HG03378 (cell line): ENCODE measurements around the gene PRDM16.

Experiments used
- ATAC-seq: cut with Tn5 transposase; IDR thresholded peaks from one replicate; pipeline ENCODE4 v1.9.1; 2021; ENCODE audit warnings: mild to moderate bottlenecking, moderate library complexity; ENCODE audit not compliant: unreplicated experiment

PRDM16 gene

DNA sequence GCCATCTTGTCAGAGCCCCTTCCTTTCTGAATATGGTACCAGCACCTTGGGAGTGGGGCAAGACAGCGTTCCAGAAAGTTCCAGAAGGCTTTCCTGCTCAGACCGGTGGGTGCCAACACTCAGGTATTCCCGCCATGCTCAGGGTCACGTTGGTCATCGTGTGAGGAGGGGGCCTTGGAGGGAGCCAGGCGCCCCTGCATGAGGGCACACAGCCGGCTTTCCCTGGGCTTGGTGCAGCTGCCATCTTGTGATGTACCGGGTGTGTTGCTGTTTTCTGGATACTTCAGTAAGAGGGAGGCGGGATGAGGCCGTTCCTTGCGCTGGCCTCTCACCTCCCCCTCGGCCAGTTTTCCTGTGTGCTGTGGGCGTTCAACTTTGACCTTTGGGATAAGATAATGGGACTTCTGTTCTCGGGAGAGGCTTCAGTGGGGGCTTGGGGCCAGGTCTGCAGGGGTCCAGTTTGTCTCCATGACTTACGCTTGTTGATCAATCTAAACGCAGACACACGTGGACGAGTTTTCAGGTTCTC, 69.7 kb downstream of the PRDM16 start:
- ATAC-seq = no peak

- no peak for ATAC-seq
Measured at GRCh38 chr1:3139451-3139852, 70.4 kb downstream of the PRDM16 start.

DNA sequence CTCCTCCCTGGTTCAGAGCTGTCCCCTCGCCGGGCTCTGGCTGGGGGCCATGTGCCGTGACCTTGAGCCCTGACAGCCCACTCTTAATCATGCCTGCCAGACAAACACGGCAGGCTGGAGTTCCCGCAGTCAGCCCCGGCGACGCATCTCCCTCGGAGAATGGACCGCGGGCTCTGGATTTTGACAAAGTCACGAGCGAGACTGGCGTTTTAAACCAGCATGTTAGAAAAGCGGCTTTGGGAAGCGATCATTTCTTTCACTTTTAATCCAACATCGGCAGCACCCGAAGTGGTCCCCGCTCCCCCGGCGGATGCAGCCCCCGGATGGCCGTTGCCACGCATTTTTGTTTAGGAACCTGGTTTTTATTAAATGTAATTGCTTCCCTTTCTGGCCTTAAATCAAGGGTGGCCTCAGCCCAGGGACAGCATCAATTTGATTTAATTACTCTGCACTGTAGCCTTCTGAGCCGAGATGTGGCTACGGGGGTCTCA, 70.9 kb downstream of the PRDM16 start:
- no peak for ATAC-seq

DNA sequence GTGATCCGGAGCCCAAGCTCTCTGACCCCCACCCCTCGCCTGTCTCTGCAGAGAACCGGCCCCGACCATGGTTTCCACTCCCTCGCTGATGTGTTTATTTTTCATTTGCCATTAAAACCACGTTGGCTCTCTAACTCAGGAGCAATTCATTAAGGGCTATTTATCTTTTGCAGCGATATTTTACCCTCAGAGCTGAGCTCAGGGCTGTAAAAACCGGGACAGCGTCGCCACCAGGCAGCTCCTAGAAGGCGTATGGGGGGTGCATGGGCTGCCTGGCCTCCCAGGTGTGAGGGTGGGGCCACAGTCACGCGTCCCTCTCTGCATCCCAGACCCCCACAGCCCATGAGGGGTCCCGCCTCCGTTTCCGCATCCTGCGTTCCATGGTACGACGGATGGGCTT, 71.4 kb downstream of the PRDM16 start:
- ATAC-seq = no peak

GRCh38 chr1:3141129-3141528, 72.1 kb downstream of the PRDM16 start:
- ATAC-seq = no peak

DNA sequence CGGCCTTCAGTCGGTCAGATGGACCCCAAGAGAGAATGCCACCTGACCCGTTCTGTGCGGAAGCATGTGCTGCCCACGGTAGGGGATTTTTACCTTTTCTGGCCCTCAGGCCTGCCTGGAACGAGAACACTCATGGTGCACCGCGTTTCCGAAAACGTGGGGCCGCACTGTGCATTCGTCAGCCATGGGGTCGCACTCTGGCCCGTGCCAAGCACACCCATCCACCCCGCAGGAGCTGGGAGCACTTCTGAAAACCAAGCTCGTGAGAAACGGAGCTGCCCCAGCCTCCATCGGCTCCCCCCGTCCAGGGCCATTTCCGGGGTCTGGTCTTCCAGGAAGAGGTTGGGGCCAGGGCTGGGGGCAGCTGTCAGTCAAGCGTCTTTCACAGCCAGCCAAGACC, 72.8 kb downstream of the PRDM16 start:
- no peak for ATAC-seq

- no peak for ATAC-seq
Measured at GRCh38 chr1:3142236-3142635, 73.2 kb downstream of the PRDM16 start.

GRCh38 chr1:3142751-3143150, 73.7 kb downstream of the PRDM16 start:
- ATAC-seq = no peak

GRCh38 chr1:3145532-3146325, 76.7 kb downstream of the PRDM16 start:
- ATAC-seq = no peak

DNA sequence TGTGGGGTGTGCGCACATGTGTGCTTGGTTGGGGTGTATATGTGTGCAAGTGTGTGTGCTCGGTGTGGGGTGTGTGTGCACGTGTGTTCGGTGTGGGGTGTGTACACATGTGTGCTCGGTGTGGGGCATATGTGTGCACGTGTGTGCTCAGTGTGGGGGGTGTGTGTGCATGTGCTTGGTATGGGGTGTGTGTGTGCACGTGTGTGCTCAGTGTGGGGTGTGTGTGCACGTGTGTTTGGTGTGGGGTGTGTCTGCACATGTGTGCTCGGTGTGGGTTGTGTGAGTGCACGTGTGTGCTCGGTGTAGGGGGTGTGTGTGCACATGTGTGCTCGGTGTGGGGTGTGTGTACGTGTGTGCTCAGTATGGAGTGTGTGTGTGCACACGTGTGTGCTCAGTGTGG, 77.5 kb downstream of the PRDM16 start:
- ATAC-seq = no peak

- ATAC-seq = no peak
Measured at GRCh38 chr1:3146907-3147306, 77.9 kb downstream of the PRDM16 start.

DNA sequence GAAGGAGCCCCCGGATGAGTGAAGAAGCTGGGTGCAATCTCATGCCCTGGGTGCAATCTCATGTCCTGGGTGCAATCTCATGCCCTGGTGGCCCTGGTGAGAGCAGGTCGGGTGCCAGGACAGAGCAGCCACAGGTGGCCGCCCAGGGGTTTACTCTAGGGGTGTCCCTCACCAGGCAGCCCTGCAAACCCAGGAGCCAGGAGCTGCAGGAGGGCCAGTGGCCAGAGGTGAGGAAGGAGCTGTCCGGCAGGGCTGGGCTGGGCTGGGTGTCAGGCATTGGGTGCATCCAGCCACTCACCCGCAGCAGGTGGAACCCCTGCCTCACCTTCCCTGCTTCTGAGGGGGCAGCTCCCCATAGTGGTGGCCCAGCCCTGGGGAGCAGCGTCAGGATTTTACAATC, 79.2 kb downstream of the PRDM16 start:
- no peak for ATAC-seq

GRCh38 chr1:3149277-3149676, 80.3 kb downstream of the PRDM16 start:
- no peak for ATAC-seq

DNA sequence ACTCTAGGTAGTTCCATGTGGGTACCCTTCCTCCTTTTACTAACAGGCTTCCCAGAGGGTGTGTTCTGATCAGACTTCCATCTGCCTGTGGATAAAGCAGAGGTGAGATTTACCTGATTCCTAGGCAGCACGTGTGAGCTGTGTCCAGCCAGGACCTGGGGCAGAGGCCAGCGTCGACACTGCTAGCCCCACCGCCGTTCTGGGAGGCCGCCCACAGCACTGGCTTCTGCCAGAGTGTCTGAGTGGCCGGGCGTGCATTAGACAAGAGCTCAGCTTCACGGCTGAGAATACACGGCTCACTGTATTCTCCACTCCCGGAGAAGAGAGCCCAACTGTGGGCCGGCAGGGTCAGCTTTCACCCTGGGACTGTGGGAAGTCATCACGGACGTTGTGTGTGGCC, 82.5 kb downstream of the PRDM16 start:
- no peak for ATAC-seq

DNA sequence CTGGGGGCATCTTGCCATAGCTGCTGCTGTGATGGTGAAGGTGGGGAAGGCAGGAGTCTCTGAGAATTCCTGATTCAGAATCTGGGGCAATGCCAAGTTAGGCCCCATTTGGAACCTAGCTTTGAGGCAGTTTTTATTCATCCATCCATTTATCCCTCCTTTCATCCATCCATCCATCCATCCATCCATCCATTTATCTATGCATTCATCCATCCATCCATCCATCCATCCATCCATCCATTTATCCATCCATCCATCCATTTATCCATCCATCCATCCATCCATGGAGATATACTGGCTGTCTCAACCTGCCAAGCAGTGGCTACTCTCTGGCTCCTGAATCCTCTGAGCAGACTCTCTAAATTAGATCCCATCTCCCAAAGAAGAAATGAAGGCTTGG, 83.1 kb downstream of the PRDM16 start:
- ATAC-seq = no peak

DNA sequence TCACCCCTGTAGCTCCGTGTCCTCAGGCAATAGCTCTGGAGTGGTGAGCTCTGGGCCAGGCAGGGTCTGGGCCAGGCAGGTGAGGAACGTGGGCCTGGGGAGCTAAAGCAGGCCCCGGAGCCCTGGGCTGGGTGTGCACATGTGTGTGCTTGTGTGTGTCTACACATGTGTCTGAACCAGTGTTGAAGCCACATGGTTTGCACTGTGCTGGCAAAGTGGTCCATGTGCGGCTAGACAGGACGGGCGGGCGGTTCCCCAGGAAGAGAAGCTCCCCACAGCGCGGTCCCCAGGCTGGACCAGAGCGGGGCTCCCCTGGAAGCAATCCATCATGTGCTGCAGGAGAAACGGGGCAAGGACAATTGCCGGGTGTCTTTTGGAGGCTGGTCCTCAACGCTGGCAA, 84.2 kb downstream of the PRDM16 start:
- no peak for ATAC-seq

DNA sequence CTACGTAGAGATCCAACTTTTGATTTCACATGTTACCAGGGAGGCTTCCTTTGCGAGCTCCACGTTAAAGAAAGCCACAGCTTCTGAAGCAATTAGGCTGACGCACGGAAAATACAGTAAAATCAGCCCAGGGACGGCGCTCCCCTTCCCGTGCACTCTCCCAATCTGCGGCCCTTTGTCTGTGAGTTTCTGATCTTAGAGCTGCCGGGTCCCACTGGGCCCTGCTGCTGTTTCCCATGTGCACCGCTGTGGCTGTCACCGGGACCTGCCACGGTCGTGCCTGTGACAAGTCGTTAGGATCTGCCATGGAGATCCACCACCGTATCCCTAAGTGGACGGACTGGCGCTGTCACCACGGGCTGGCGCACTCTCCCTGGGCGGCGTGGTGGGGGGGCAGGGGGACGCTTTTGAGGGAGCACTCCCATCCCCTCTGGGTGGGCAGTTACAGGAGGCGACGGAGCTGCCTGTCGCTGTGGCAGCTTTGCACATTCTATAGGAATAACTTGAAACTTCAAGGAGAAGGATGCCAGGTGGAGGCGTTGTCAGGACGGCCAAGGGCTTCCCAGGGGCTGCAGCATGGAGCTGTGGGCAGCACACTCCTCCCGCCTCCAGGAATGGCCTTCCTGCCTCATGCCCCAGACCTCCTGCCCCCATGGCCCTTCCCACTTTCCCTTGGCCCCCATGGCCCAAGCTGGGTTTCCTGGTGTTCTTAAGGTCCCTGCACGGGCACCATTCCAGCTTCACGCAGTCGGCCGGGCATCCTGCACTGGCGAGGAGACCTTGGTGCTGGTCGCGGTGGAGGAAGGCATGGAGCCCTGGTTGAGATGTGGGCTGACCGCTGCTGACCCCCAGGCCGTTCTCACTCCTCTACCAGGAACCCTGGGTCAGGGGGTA, 85.1 kb downstream of the PRDM16 start:
- no peak for ATAC-seq

DNA sequence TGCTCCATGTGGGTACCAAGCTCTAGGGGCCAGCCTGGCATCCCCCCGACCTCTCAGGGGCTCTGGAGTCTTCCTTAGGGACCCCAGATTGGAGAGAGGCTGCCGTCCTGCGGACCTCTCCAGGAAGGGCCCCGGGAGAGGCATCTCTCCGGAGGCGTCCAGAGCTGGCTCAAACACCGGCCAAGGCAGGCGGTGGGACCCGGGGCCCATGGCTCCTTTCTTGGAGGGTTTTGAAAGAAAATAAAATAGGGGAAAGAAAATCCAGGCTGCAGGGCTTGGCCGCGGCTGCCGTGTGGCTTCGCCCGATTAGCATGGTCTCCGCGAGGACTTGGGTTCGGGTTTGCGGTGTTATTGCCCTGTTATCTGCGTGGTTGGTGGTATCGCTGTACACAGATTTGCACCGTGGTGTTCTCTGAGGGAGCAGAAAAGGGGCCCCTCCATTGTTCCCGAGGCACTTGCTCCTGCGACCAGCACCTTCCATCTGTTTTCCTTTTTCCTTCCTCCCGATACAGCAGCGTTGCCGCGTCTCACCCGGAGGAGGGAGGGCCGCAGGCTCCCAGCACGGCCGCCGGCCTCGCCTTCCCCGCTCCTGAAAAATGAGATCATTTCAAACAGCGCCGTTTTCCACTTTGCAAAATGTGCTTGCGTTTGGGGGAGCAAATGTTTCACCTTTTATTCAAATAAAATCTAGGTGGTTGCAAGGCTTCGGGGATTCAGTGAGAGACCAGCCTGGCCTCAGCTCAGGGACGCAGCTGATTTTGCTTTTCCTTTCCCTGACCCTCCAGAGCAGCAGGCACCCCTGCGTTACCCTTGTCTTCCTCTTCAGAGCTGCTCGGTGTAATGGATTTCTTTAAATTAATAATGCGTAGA, 86.3 kb downstream of the PRDM16 start:
- ATAC-seq = no peak

DNA sequence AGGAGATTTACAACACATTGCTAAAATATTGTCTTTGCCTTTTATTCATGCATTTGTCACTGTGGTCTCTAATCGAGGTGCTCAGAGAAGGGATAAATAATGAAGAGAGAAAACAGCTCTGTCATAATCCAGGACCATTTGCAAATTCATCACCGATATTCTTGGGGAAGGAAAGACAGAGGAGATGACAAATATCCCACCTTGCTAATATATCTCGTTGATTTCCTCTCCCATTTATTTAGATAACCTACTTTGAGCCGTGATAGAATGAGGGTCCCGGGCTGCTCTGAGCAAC, 86.9 kb downstream of the PRDM16 start:
- ATAC-seq = no peak

- no peak for ATAC-seq
Measured at GRCh38 chr1:3156936-3157335, 87.9 kb downstream of the PRDM16 start.

GRCh38 chr1:3158347-3158746, 89.3 kb downstream of the PRDM16 start:
- no peak for ATAC-seq
